AG04449 (cell line): Measurements from ENCODE around the gene TTC23L.

ENCODE experiments used
- CTCF ChIA-PET: fragments of 350-600 bp; formaldehyde crosslinking; extraction: SDS; loops from one replicate; lab custom pipeline; 2021; ENCODE audit warnings: antibody characterized with exemption; lab: Yijun Ruan, JAX
- POLR2A ChIA-PET: fragments of 400-600, 350-600 bp; formaldehyde crosslinking; extraction: SDS; loops from one replicate; lab custom pipeline; 2020; ENCODE audit warnings: antibody characterized with exemption, inconsistent platforms; lab: Yijun Ruan, JAX
- DNase-seq: peaks from one replicate; pipeline ENCODE4 v3.0.0-alpha.2; 2010; ENCODE audit warnings: low read depth, low spot score
- H3K4me3 ChIP-seq: 2 replicates; pipeline ENCODE4 v1.5.1; 2011; ENCODE audit warnings: low read depth, mild to moderate bottlenecking, control low read depth, low read length
- CTCF ChIP-seq: IDR thresholded peaks from one replicate; pipeline ENCODE4 v1.5.1; 2011; ENCODE audit warnings: mild to moderate bottlenecking, moderate library complexity, low read length, control low read depth, inconsistent platforms; ENCODE audit not compliant: insufficient read depth; ENCODE audit errors: missing control alignments

The TTC23L gene

GRCh38 chr5:34944460-34945047 lies 105.6 kb downstream of the TTC23L start:
- ChIA-PET POLR2A (no interaction called here), CTCF (interaction anchor here (0.9 to 2.4 kb wide), 3 partner anchors 13 to 58 kb away, joined by 3 to 9 read pairs (median 4); no protein-coding TSS in a partner anchor)
- H3K4me3 ChIP-seq: no peak overlapping the region
- TF ChIP-seq CTCF: no peak
- no peak for DNase-seq
